BJ (cell line): ENCODE results near the gene HPD. TPM values are rescaled to one million over a fixed set of nuclear protein-coding genes. Genes with fewer than 3 reads are reported as not detected.
A peak's percentile ranks its signal among the peaks of the same experiment; 100 is the strongest.

ENCODE experiments used
- CTCF ChIA-PET: fragments of 350-600 bp; formaldehyde crosslinking; extraction: SDS; loops from one replicate; lab custom pipeline; 2021; ENCODE audit warnings: antibody characterized with exemption, inconsistent platforms; lab: Yijun Ruan, JAX
- POLR2A ChIA-PET: fragments of 300-600 bp; sonication (Branson Sonifier 250); formaldehyde crosslinking; extraction: SDS; loops from one replicate; lab custom pipeline; 2021; ENCODE audit warnings: antibody characterized with exemption; lab: Charles Lee
- DNase-seq: peaks from one replicate; pipeline ENCODE4 v3.0.0-alpha.2; 2011; ENCODE audit warnings: low read depth
- H3K27me3 ChIP-seq: 2 replicates; pipeline ENCODE4 v1.6.0; 2011; ENCODE audit warnings: low read length; ENCODE audit not compliant: control insufficient read depth, insufficient read depth
- H3K36me3 ChIP-seq: 2 replicates; pipeline ENCODE4 v1.5.1; 2011; ENCODE audit warnings: low read length; ENCODE audit not compliant: control insufficient read depth, insufficient read depth
- H3K4me3 ChIP-seq: 2 replicates; pipeline ENCODE4 v1.5.1; 2011; ENCODE audit warnings: low read depth, mild to moderate bottlenecking, control low read depth, low read length
- polyA plus RNA-seq: library from polyadenylated mRNA; depleted of rRNA; stranded (reverse); fragments of >200 nt; gene quantifications from 2 replicates; pipeline ENCODE4 v1.2.3, GENCODE V29; 2011
- TF ChIP-seq, protein P1 (sequence below): IDR thresholded peaks from 2 replicates; pipeline ENCODE4 v1.5.1; 2011; ENCODE audit warnings: low read depth, mild to moderate bottlenecking, control low read depth, inconsistent platforms, low read length, moderate library complexity; ENCODE audit not compliant: insufficient read depth

HPD gene
- polyA plus RNA-seq, 1 experiment = not detected

- peaks cover 5% of the 10 kb centered on the region for H3K36me3 ChIP-seq
- peak overlapping the region; percentile 79 for H3K4me3 ChIP-seq
- CTCF ChIA-PET = interaction anchor here (0.6 to 14.8 kb wide), 5 partner anchors 5 to 321 kb away, joined by 3 to 467 read pairs (median 5); partner anchors contain the start of genes PSMD9, RHOF and SETD1B
- no peak for DNase-seq
- POLR2A ChIA-PET = interaction anchor here (1.5 kb wide), 1 partner anchor 9 kb away, joined by 8 read pairs; no protein-coding TSS in a partner anchor
- TF ChIP-seq, protein P1, sequence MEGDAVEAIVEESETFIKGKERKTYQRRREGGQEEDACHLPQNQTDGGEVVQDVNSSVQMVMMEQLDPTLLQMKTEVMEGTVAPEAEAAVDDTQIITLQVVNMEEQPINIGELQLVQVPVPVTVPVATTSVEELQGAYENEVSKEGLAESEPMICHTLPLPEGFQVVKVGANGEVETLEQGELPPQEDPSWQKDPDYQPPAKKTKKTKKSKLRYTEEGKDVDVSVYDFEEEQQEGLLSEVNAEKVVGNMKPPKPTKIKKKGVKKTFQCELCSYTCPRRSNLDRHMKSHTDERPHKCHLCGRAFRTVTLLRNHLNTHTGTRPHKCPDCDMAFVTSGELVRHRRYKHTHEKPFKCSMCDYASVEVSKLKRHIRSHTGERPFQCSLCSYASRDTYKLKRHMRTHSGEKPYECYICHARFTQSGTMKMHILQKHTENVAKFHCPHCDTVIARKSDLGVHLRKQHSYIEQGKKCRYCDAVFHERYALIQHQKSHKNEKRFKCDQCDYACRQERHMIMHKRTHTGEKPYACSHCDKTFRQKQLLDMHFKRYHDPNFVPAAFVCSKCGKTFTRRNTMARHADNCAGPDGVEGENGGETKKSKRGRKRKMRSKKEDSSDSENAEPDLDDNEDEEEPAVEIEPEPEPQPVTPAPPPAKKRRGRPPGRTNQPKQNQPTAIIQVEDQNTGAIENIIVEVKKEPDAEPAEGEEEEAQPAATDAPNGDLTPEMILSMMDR = no peak
- no peaks in the 10 kb centered on the region for H3K27me3 ChIP-seq
Observed at GRCh38 chr12:121802485-121802842, 56.2 kb downstream of the HPD start.

DNA sequence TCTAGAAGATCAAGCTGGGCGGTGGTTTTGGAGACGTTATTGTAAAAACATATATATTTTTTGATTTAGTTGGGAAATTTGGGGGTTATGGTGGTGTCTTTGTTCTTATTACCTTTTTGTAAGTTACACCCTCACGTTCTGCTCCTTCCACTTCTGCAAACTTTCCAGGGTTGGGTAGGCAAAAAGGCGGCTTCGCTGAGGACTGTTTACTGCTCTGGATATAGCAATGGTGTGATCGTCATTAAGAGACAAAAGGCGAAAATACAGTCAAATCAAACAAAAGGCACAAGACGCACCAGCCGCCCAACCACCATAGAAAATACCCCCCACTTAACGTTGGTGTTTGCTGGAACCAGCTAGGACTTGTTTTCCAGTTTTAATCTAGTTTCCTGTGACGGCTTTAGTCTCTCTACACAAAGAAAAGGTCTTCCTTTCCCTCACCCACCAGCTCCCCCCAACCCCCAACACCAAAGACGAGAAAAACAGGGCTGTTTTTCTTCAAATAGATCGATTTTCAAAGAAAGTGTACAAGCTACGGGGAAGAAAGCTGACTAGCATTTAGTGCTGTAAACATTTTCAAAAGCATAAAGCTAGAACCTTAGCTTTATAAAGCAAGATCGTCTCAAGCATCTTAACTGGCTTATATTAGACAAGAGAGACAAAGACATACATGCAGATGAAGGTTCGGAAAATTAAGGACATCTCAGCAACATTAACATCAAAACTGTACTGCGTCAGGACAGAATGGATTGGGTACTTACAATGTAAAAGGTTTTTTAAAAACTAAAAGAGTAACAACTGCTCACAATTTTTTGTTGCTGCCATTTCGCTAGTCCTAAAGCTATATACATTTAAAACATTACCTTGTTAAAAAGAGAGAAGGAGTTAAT lies 56.8 kb downstream of the HPD start:
- no peak for DNase-seq
- peaks cover 5% of the 10 kb centered on the region; the same call in 1 of the 2 replicates for H3K36me3 ChIP-seq
- no peaks in the 10 kb centered on the region for H3K27me3 ChIP-seq
- CTCF ChIA-PET = interaction anchor here (0.6 to 14.8 kb wide), 4 partner anchors 5 to 321 kb away, joined by 3 to 467 read pairs (median 235); partner anchors contain the start of genes RHOF and SETD1B
- POLR2A ChIA-PET = interaction anchor here (0.6 to 1.5 kb wide), 2 partner anchors 10 to 465 kb away, joined by 4 to 8 read pairs; no protein-coding TSS in a partner anchor
- peak overlapping the region; percentile 79 for H3K4me3 ChIP-seq
- TF ChIP-seq, protein P1 = no peak

DNA sequence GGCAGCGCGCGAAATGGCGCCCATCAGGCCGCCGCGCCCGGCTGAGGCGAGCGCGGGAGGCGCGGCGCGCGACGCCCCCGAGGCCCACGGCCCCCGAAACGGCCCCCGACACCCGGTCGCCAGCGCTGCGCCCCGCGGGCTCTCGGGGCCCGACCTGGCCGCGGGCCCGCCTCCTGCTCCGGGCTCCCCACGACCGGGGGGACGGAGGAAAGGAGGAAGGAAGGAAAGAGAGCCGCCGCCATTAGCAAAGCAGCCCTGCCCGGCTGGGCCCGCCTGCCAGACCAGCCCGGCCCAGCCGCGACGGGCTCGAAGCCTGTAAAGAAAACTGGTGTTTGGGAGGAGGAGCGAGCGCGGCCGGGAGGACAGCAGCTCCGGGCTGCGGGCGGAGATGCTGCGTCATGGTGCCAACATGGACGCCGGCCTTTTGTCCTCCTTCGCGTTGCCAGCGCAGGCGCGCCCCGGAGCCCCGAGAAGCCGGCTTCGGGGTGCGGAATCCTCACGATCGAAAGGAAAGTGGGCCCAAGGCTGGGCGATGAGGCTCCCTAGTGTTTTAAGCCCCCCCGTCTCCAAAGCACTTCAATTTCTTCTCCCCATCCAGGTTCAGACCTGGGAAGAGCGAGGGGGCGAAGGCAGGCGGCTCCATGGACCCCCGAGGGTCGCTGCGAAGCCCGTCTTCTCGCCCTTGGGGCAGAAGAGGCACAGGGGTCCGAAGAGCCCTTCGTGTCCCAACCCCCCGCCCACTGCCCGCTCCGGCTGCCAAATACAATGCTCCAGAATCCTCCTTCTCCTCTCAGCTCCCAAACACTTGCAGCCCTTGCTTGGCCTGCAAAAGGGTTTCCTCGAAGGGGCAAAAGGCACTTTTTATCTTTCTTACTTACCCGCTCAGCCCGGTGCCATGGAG lies 57.7 kb downstream of the HPD start:
- Histone ChIP-seq H3K36me3 (peaks cover 4% of the 10 kb centered on the region; the same call in 1 of the 2 replicates), H3K4me3 (peak overlapping the region; percentile 79), H3K27me3 (no peaks in the 10 kb centered on the region)
- DNase-seq = no peak
- TF ChIP-seq, protein P1 = no peak
- POLR2A ChIA-PET = interaction anchor here (0.6 to 1.3 kb wide), 2 partner anchors 124 to 741 kb away, joined by 4 to 7 read pairs; no protein-coding TSS in a partner anchor
- CTCF ChIA-PET = interaction anchor here (0.9 to 14.8 kb wide), 3 partner anchors 4 to 93 kb away, joined by 3 to 467 read pairs (median 467); partner anchors contain the start of genes RHOF and SETD1B

- ChIA-PET CTCF (interaction anchor here (14.8 kb wide), 1 partner anchor 7 kb away, joined by 467 read pairs; the partner anchor contains the start of gene SETD1B), POLR2A (interaction anchor here (0.6 to 1.3 kb wide), 2 partner anchors 125 to 742 kb away, joined by 4 to 7 read pairs; no protein-coding TSS in a partner anchor)
- Histone ChIP-seq H3K27me3 (no peaks in the 10 kb centered on the region), H3K4me3 (peak overlapping the region; percentile 79), H3K36me3 (peaks cover 6% of the 10 kb centered on the region)
- DNase-seq = no peak
- TF ChIP-seq, protein P1 = no peak; the same call in 1 of the 2 replicates
Observed at GRCh38 chr12:121799842-121800693, 58.6 kb downstream of the HPD start.
